ENCODE data around the gene ARID1B.

Gene ARID1B

GRCh38 chr6:157230910-157231309, 453.7 kb downstream of the ARID1B start:
- DNase-seq (ENCODE audit: extremely low read depth, low read depth): no peak
- no peak for TF ChIP-seq CTCF (IDR thresholded peaks at IDR 0.05; ENCODE audit: low read depth, low read length, missing control alignments)
- no peak overlapping the region for H3K4me3 ChIP-seq (replicated peaks; ENCODE audit: low read depth, low read length)

GRCh38 chr6:157232161-157232895, 455.1 kb downstream of the ARID1B start:
- DNase-seq (ENCODE audit: extremely low read depth, low read depth): no peak
- no peak for TF ChIP-seq CTCF (IDR thresholded peaks at IDR 0.05; ENCODE audit: low read depth, low read length, missing control alignments)
- H3K4me3 ChIP-seq (replicated peaks; ENCODE audit: low read depth, low read length): no peak overlapping the region

GRCh38 chr6:157233156-157233555, 456.0 kb downstream of the ARID1B start:
- DNase-seq (ENCODE audit: extremely low read depth, low read depth): no peak
- TF ChIP-seq CTCF (IDR thresholded peaks at IDR 0.05; ENCODE audit: low read depth, low read length, missing control alignments): no peak
- H3K4me3 ChIP-seq (replicated peaks; ENCODE audit: low read depth, low read length): no peak overlapping the region

GRCh38 chr6:157233686-157234085, 456.5 kb downstream of the ARID1B start:
- no peak for DNase-seq (ENCODE audit: extremely low read depth, low read depth)
- H3K4me3 ChIP-seq (replicated peaks; ENCODE audit: low read depth, low read length): no peak overlapping the region
- no peak for TF ChIP-seq CTCF (IDR thresholded peaks at IDR 0.05; ENCODE audit: low read depth, low read length, missing control alignments)

GRCh38 chr6:157235600-157236039, 458.4 kb downstream of the ARID1B start:
- peak overlapping the region; percentile 29 for H3K4me3 ChIP-seq (replicated peaks; ENCODE audit: low read depth, low read length)
- TF ChIP-seq CTCF (IDR thresholded peaks at IDR 0.05; ENCODE audit: low read depth, low read length, missing control alignments): peak; percentile 62
- DNase-seq (ENCODE audit: extremely low read depth, low read depth): no peak

GRCh38 chr6:157236040-157236725, 459.0 kb downstream of the ARID1B start:
- no peak for DNase-seq (ENCODE audit: extremely low read depth, low read depth)
- no peak for TF ChIP-seq CTCF (IDR thresholded peaks at IDR 0.05; ENCODE audit: low read depth, low read length, missing control alignments)
- peak overlapping the region; percentile 29 for H3K4me3 ChIP-seq (replicated peaks; ENCODE audit: low read depth, low read length)
